GM12864 (cell line): ENCODE results near the gene USH1G.

Experiments
- DNase-seq: peaks from one replicate; pipeline ENCODE4 v3.0.0-alpha.2; 2011; ENCODE audit warnings: low read depth
- H3K4me3 ChIP-seq: 2 replicates; pipeline ENCODE4 v1.5.1; 2011; ENCODE audit warnings: mild to moderate bottlenecking, low read depth, low read length, control low read depth
- CTCF ChIP-seq: IDR thresholded peaks from 2 replicates; pipeline ENCODE4 v1.5.1; 2011; ENCODE audit warnings: low read depth, mild to moderate bottlenecking, moderate library complexity, low read length, control low read depth, inconsistent platforms; ENCODE audit errors: missing control alignments

Gene USH1G

GRCh38 chr17:74901353-74902135 is 21.5 kb downstream of the USH1G start:
- H3K4me3 ChIP-seq, result no peak overlapping the region
- TF ChIP-seq CTCF, result no peak
- DNase-seq, result no peak

GRCh38 chr17:74900208-74900607 is 22.8 kb downstream of the USH1G start:
- no peak overlapping the region for H3K4me3 ChIP-seq
- no peak for TF ChIP-seq CTCF
- DNase-seq, result no peak

GRCh38 chr17:74898376-74898946 is 24.6 kb downstream of the USH1G start:
- no peak overlapping the region for H3K4me3 ChIP-seq
- DNase-seq, result no peak
- TF ChIP-seq CTCF, result no peak

- no peak for DNase-seq
- H3K4me3 ChIP-seq, result no peak overlapping the region
- TF ChIP-seq CTCF, result no peak
Measured at GRCh38 chr17:74893936-74894671, 29.0 kb downstream of the USH1G start.

GRCh38 chr17:74892974-74893911 is 29.8 kb downstream of the USH1G start, which contains the start of gene FADS6:
FADS6 (minus strand) TSS chr17:74893633; CDS start chr17:74893595, 38 bp downstream.
- no peak for DNase-seq
- H3K4me3 ChIP-seq, result no peak within 1 kb of the TSS
- TF ChIP-seq CTCF, result no peak
